ENCODE results near the gene LMAN1L.

The LMAN1L gene

DNA sequence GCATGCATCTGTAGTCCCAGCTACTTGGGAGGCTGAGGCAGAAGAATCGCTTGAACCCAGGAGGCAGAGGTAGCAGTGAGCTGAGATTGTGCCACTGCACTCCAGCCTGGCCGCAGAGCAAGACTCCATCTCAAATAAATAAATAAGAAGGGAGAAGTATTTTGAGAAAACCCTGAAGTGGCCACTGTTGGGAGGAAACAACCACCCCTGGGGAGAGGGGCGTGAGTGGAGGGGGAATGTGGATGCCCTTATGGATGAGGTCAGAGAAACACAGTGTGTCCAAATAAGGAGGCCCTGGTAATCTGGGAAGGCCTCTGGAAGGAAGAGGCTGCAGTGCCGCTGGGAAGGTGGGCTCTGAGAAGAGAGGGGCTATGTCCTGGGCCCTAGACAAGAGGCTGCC is 9.6 kb downstream of the LMAN1L start:
- H3F3A ChIP-seq (ENCODE audit: insufficient read depth, low read length): no peaks in the 10 kb centered on the region
- no peak overlapping the region for H3K4me3 ChIP-seq (ENCODE audit: low read depth, low read length, poor library complexity, severe bottlenecking)
- H2AFZ ChIP-seq (ENCODE audit: low read length): no peak overlapping the region
- no peaks in the 10 kb centered on the region; the same call in 1 of the 2 replicates for H3K27me3 ChIP-seq (ENCODE audit: insufficient read depth, low read length)
- H3K36me3 ChIP-seq (ENCODE audit: insufficient read depth, low read length): no peaks in the 10 kb centered on the region
- H3K9ac ChIP-seq (ENCODE audit: low read length): no peak overlapping the region
- peaks cover 22% of the 10 kb centered on the region for H3K4me1 ChIP-seq (ENCODE audit: insufficient read depth, low read length, severe bottlenecking)
- H3K27ac ChIP-seq (ENCODE audit: low read depth, low read length, poor library complexity, severe bottlenecking): no peak overlapping the region
- TF ChIP-seq, protein P1, sequence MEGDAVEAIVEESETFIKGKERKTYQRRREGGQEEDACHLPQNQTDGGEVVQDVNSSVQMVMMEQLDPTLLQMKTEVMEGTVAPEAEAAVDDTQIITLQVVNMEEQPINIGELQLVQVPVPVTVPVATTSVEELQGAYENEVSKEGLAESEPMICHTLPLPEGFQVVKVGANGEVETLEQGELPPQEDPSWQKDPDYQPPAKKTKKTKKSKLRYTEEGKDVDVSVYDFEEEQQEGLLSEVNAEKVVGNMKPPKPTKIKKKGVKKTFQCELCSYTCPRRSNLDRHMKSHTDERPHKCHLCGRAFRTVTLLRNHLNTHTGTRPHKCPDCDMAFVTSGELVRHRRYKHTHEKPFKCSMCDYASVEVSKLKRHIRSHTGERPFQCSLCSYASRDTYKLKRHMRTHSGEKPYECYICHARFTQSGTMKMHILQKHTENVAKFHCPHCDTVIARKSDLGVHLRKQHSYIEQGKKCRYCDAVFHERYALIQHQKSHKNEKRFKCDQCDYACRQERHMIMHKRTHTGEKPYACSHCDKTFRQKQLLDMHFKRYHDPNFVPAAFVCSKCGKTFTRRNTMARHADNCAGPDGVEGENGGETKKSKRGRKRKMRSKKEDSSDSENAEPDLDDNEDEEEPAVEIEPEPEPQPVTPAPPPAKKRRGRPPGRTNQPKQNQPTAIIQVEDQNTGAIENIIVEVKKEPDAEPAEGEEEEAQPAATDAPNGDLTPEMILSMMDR (IDR thresholded peaks at IDR 0.05; ENCODE audit: low read length): no peak
- no peak for TF ChIP-seq EZH2 (IDR thresholded peaks at IDR 0.05; ENCODE audit: borderline replicate concordance, low read length)
- no peaks in the 10 kb centered on the region for H3K79me2 ChIP-seq (ENCODE audit: insufficient read depth, low read length)
- H3K4me2 ChIP-seq (ENCODE audit: low read length): no peak overlapping the region
- H3K9me2 ChIP-seq (ENCODE audit: low read depth, low read length): no peaks in the 10 kb centered on the region
- H4K20me1 ChIP-seq (ENCODE audit: insufficient read depth, low read length): no peaks in the 10 kb centered on the region
- no peaks in the 10 kb centered on the region for H3K9me3 ChIP-seq (ENCODE audit: low read length)

DNA sequence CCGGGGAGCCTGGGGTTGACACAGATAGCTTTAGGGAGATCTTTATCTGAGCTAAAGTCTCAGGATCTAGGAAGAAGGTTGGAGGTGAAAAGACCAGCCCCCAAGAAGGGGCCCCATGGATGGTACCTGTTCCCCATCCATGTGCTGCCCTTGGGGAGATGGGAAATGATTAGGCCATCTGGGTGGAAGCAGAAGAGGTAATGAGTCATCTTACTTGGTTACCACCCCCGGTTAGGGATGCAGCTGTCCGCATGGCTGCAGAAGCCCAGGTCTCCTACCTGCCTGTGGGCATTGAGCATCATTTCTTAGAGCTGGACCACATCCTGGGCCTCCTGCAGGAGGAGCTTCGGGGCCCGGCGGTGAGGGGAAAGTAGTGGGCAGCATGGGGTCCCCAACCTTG is 10.7 kb downstream of the LMAN1L start:
- no peak overlapping the region for H3K27ac ChIP-seq (ENCODE audit: low read depth, low read length, poor library complexity, severe bottlenecking)
- no peaks in the 10 kb centered on the region for H3K79me2 ChIP-seq (ENCODE audit: insufficient read depth, low read length)
- no peaks in the 10 kb centered on the region for H3K9me3 ChIP-seq (ENCODE audit: low read length)
- H3K27me3 ChIP-seq (ENCODE audit: insufficient read depth, low read length): no peaks in the 10 kb centered on the region
- H3K4me3 ChIP-seq (ENCODE audit: low read depth, low read length, poor library complexity, severe bottlenecking): no peak overlapping the region
- no peak overlapping the region for H3K9ac ChIP-seq (ENCODE audit: low read length)
- H2AFZ ChIP-seq (ENCODE audit: low read length): no peak overlapping the region
- H3K9me2 ChIP-seq (ENCODE audit: low read depth, low read length): no peaks in the 10 kb centered on the region
- no peaks in the 10 kb centered on the region for H3K36me3 ChIP-seq (ENCODE audit: insufficient read depth, low read length)
- TF ChIP-seq, protein P1 (IDR thresholded peaks at IDR 0.05; ENCODE audit: low read length): no peak
- TF ChIP-seq EZH2 (IDR thresholded peaks at IDR 0.05; ENCODE audit: borderline replicate concordance, low read length): no peak
- H3F3A ChIP-seq (ENCODE audit: insufficient read depth, low read length): no peaks in the 10 kb centered on the region
- no peaks in the 10 kb centered on the region for H4K20me1 ChIP-seq (ENCODE audit: insufficient read depth, low read length)
- no peak overlapping the region for H3K4me2 ChIP-seq (ENCODE audit: low read length)
- H3K4me1 ChIP-seq (ENCODE audit: insufficient read depth, low read length, severe bottlenecking): peaks cover 22% of the 10 kb centered on the region

DNA sequence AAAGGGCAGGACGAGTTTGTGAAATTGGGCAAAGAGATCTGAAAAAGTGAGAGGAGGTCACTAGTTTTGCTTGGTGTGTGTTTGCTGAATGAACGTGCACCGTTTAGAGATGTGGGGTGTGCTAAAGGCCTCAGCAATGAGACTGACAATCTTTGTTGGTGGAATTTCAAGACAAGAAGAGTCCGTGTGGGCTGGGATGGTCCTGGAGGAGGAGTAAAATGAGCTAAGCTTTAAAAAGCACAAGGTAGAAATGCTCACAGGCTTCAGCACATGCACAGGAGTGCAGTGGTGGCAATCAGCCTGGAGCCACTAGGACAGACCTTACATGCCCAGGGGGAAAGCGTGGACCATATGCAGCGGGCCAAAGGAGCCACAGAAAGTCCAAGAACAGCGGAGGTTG is 12.3 kb downstream of the LMAN1L start:
- Histone ChIP-seq H3K27ac (ENCODE audit: low read depth, low read length, poor library complexity, severe bottlenecking) (no peak overlapping the region), H3K9ac (ENCODE audit: low read length) (no peak overlapping the region)

More for the DNA sequence above, 12.3 kb downstream of the LMAN1L start:
- Histone ChIP-seq H3K79me2 (ENCODE audit: insufficient read depth, low read length) (no peaks in the 10 kb centered on the region), H3K9me2 (ENCODE audit: low read depth, low read length) (no peaks in the 10 kb centered on the region), H3K27me3 (ENCODE audit: insufficient read depth, low read length) (no peaks in the 10 kb centered on the region), H3K9me3 (ENCODE audit: low read length) (no peaks in the 10 kb centered on the region), H2AFZ (ENCODE audit: low read length) (no peak overlapping the region), H3F3A (ENCODE audit: insufficient read depth, low read length) (no peaks in the 10 kb centered on the region), H3K4me3 (ENCODE audit: low read depth, low read length, poor library complexity, severe bottlenecking) (no peak overlapping the region), H3K4me2 (ENCODE audit: low read length) (no peak overlapping the region), H3K4me1 (ENCODE audit: insufficient read depth, low read length, severe bottlenecking) (peaks cover 14% of the 10 kb centered on the region), H3K36me3 (ENCODE audit: insufficient read depth, low read length) (no peaks in the 10 kb centered on the region), H4K20me1 (ENCODE audit: insufficient read depth, low read length) (no peaks in the 10 kb centered on the region)
- no peak for TF ChIP-seq EZH2 (IDR thresholded peaks at IDR 0.05; ENCODE audit: borderline replicate concordance, low read length)
- TF ChIP-seq, protein P1 (IDR thresholded peaks at IDR 0.05; ENCODE audit: low read length): no peak
